ENCODE data around the gene CHRNA7.

DNA sequence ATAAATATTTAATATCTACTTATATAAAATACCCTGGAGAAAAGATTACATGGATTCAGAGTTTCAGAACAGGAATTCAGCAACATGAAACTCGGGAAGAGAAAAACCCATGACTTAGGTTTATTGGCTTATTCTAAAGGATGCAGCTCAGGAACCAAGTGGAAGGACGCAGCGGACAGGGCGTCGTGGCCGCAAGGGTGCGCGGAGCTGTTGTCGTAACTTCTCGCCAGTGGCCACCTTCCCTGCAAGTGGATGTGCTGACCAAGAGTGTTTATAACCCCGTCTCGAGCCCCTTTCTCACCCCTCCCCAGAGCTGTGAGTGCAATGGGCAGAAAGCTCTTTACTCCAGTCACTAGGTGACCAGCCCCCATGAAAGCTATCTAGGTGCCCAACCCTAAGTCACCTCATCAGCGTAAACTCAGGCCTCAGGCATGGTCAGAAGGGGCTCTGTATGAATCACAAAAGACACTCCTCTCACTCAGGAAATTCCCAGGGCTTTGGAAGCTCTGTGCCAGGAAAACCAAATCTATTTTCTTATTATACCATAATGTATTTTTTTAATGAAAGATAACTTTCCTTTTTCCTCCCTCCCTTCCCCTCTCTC is 77.3 kb downstream of the CHRNA7 start:
- TF ChIP-seq, protein P1, sequence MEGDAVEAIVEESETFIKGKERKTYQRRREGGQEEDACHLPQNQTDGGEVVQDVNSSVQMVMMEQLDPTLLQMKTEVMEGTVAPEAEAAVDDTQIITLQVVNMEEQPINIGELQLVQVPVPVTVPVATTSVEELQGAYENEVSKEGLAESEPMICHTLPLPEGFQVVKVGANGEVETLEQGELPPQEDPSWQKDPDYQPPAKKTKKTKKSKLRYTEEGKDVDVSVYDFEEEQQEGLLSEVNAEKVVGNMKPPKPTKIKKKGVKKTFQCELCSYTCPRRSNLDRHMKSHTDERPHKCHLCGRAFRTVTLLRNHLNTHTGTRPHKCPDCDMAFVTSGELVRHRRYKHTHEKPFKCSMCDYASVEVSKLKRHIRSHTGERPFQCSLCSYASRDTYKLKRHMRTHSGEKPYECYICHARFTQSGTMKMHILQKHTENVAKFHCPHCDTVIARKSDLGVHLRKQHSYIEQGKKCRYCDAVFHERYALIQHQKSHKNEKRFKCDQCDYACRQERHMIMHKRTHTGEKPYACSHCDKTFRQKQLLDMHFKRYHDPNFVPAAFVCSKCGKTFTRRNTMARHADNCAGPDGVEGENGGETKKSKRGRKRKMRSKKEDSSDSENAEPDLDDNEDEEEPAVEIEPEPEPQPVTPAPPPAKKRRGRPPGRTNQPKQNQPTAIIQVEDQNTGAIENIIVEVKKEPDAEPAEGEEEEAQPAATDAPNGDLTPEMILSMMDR (IDR thresholded peaks at IDR 0.05): no peak
- no peak for TF ChIP-seq POLR2A (IDR thresholded peaks at IDR 0.05)
- no peak for TF ChIP-seq POLR2AphosphoS5 (IDR thresholded peaks at IDR 0.05)

Data from breast epithelium (tissue), 3 donors.